Liver (tissue), 9 donors: Measurements from ENCODE around the gene TMEM125. TPM values are rescaled to one million over a fixed set of nuclear protein-coding genes. Genes with fewer than 3 reads are reported as not detected.

Source experiments
- DNase-seq: peaks from one replicate; pipeline ENCODE4 v3.0.0-alpha.2; 2017; ENCODE audit warnings: low spot score
- H3K27ac ChIP-seq, 2 donors: one replicate each; pipeline ENCODE4 v1.7.0; 2013; ENCODE audit warnings: inconsistent platforms in 2 of 2, low read length in 2 of 2, control low read depth in 1 of 2, low read depth in 1 of 2, mild to moderate bottlenecking in 1 of 2
- H3K27me3 ChIP-seq, 4 donors: one replicate each; pipeline versions ENCODE4 v1.6.1 to v1.7.0; 2013; ENCODE audit warnings: low read length in 3 of 4, inconsistent platforms in 1 of 4, mild to moderate bottlenecking in 1 of 4, moderate library complexity in 1 of 4; ENCODE audit not compliant: control insufficient read depth in 4 of 4, insufficient read depth in 4 of 4
- H3K36me3 ChIP-seq, 4 donors: one replicate each; pipeline versions ENCODE4 v1.6.1 to v1.7.0; 2013; ENCODE audit warnings: low read length in 3 of 4, mild to moderate bottlenecking in 3 of 4, low read depth in 1 of 4, moderate library complexity in 1 of 4; ENCODE audit not compliant: control insufficient read depth in 4 of 4, insufficient read depth in 3 of 4
- H3K4me1 ChIP-seq, 4 donors: one replicate each; pipeline versions ENCODE4 v1.6.1 to v1.7.0; 2013; ENCODE audit warnings: low read length in 3 of 4, mild to moderate bottlenecking in 3 of 4, moderate library complexity in 1 of 4; ENCODE audit not compliant: control insufficient read depth in 4 of 4, insufficient read depth in 4 of 4
- H3K4me3 ChIP-seq, 3 donors: one replicate each; pipeline versions ENCODE4 v1.6.1 to v1.7.0; 2013; ENCODE audit warnings: low read length in 3 of 3, control low read depth in 1 of 3, low read depth in 1 of 3, mild to moderate bottlenecking in 1 of 3
- H3K9ac ChIP-seq, 2 donors: one replicate each; pipeline ENCODE4 v1.7.0; 2013; ENCODE audit warnings: low read length in 2 of 2, mild to moderate bottlenecking in 2 of 2, moderate library complexity in 2 of 2, control low read depth in 1 of 2, low read depth in 1 of 2
- H3K9me3 ChIP-seq, 4 donors: one replicate each; pipeline versions ENCODE4 v1.6.1 to v1.7.0; 2013; ENCODE audit warnings: low read length in 3 of 4; ENCODE audit not compliant: control insufficient read depth in 4 of 4
- ATF3 ChIP-seq: IDR thresholded peaks from 2 replicates; pipeline ENCODE4 v1.6.1; 2016; ENCODE audit warnings: antibody characterized with exemption
- CTCF ChIP-seq: fragments of 150-350 bp; IDR thresholded peaks from 2 replicates; pipeline ENCODE4 v1.5.1; 2017; ENCODE audit warnings: improper control_type of control experiment, low read depth, low read length; ENCODE audit not compliant: missing input control
- EGR1 ChIP-seq, 2 donors: IDR thresholded peaks; 2 replicates each; pipeline ENCODE4 v1.6.1; 2016 to 2018; ENCODE audit warnings: antibody characterized with exemption in 2 of 2, low read depth in 2 of 2
- FOXA1 ChIP-seq: IDR thresholded peaks from 2 replicates; pipeline ENCODE4 v1.6.1; 2016; ENCODE audit warnings: antibody characterized with exemption
- FOXA2 ChIP-seq: IDR thresholded peaks from 2 replicates; pipeline ENCODE4 v1.6.1; 2016; ENCODE audit warnings: antibody characterized with exemption
- GABPA ChIP-seq, 2 donors: IDR thresholded peaks in 1 of 2; conservative IDR thresholded peaks in 1 of 2; 2 replicates each; pipeline ENCODE4 v1.6.1; 2016; ENCODE audit warnings: antibody characterized with exemption in 2 of 2, mild to moderate bottlenecking in 1 of 2, moderate library complexity in 1 of 2
- HNF4A ChIP-seq, 2 donors: conservative IDR thresholded peaks; 2 replicates each; pipeline ENCODE4 v1.6.1; 2016; ENCODE audit warnings: antibody characterized with exemption in 2 of 2, mild to moderate bottlenecking in 2 of 2
- HNF4G ChIP-seq: IDR thresholded peaks from 2 replicates; pipeline ENCODE4 v1.6.1; 2016; ENCODE audit warnings: antibody characterized with exemption
- JUND ChIP-seq, 2 donors: IDR thresholded peaks; 2 replicates each; pipeline ENCODE4 v1.6.1; 2016; ENCODE audit warnings: antibody characterized with exemption in 2 of 2
- MAX ChIP-seq: IDR thresholded peaks from 2 replicates; pipeline ENCODE4 v1.6.1; 2016; ENCODE audit warnings: antibody characterized with exemption
- NR2F2 ChIP-seq: IDR thresholded peaks from 2 replicates; pipeline ENCODE4 v1.6.1; 2016; ENCODE audit warnings: antibody characterized with exemption
- RAD21 ChIP-seq, 2 donors: IDR thresholded peaks; 2 replicates each; pipeline ENCODE4 v1.6.1; 2016; ENCODE audit warnings: antibody characterized with exemption in 2 of 2, mild to moderate bottlenecking in 2 of 2
- REST ChIP-seq: IDR thresholded peaks from 2 replicates; pipeline ENCODE4 v1.6.1; 2016; ENCODE audit warnings: antibody characterized with exemption, mild to moderate bottlenecking
- RXRA ChIP-seq, 2 donors: IDR thresholded peaks; 2 replicates each; pipeline ENCODE4 v1.6.1; 2017 to 2018; ENCODE audit warnings: antibody characterized with exemption in 2 of 2, mild to moderate bottlenecking in 1 of 2
- SP1 ChIP-seq: IDR thresholded peaks from 2 replicates; pipeline ENCODE4 v1.6.1; 2018; ENCODE audit warnings: antibody characterized with exemption, mild to moderate bottlenecking
- TAF1 ChIP-seq: conservative IDR thresholded peaks from 2 replicates; pipeline ENCODE4 v1.6.1; 2016; ENCODE audit warnings: antibody characterized with exemption, mild to moderate bottlenecking
- YY1 ChIP-seq: IDR thresholded peaks from 2 replicates; pipeline ENCODE4 v1.6.1; 2016; ENCODE audit warnings: antibody characterized with exemption, mild to moderate bottlenecking
- ZBTB33 ChIP-seq: IDR thresholded peaks from 2 replicates; pipeline ENCODE4 v1.6.1; 2016; ENCODE audit warnings: antibody characterized with exemption
- WGBS: extraction: QIAGEN DNeasy Blood & Tissue Kit; methylation state at CpG from one replicate; pipeline ENCODE4 v1.1.7; 2013; 5-methylcytosine and 5-hydroxymethylcytosine counted together
- polyA plus RNA-seq, 2 donors: library from polyadenylated mRNA; stranded (reverse) in 1 of 2; unstranded in 1 of 2; fragments of 200-250 nt in 1 of 2; fragments of >200 nt in 1 of 2; fragmentation: Nextera tagmentation in 1 of 2; extraction: Ambion mirVana in 1 of 2; gene quantifications; one replicate each; pipeline versions ENCODE4 v1.2.1 to v1.2.3, GENCODE V29; 2013 to 2015
- total RNA-seq, 2 donors: library from RNA; depleted of rRNA; stranded (reverse); fragments of >200 nt; gene quantifications; one replicate each; pipeline ENCODE4 v1.2.3, GENCODE V29; 2014
- donor health status: healthy.
- donor health status: healthy.
- donor health status: healthy.
- donor health status: healthy.
- donor health status: healthy.

TMEM125 gene
- total and polyA plus RNA-seq, 4 donors: 0.21 to 1.0 (median 0.69) TPM

GRCh38 chr1:43233631-43234030 lies 36.2 kb upstream of the TMEM125 start:
- 90% methylated on average over 5 of the region's 5 CpGs for WGBS
- TF ChIP-seq SP1 (no peak), ZBTB33 (no peak), HNF4A (conservative IDR thresholded peaks at IDR 0.05) (no peak), RAD21 (IDR thresholded peaks at IDR 0.05) (no peak), GABPA (IDR thresholded peaks at IDR 0.05 in 1 of 2, conservative IDR thresholded peaks at IDR 0.05 in 1 of 2) (no peak), TAF1 (no peak), FOXA1 (no peak), YY1 (no peak), NR2F2 (no peak), MAX (no peak), CTCF (no peak)
- Histone ChIP-seq H3K9ac (no peak overlapping the region), H3K4me3 (no peak overlapping the region), H3K4me1 (peaks cover 6 to 62% (median 52%) of the 10 kb centered on the region in 4 donors), H3K27ac (no peak overlapping the region), H3K27me3 (no peaks in the 10 kb centered on the region), H3K36me3 (no peaks in the 10 kb centered on the region), H3K9me3 (no peaks in the 10 kb centered on the region)
- DNase-seq: no peak

- Histone ChIP-seq H3K9ac (no peak overlapping the region), H3K36me3 (no peaks in the 10 kb centered on the region), H3K4me3 (no peak overlapping the region), H3K27ac (no peak overlapping the region), H3K9me3 (no peaks in the 10 kb centered on the region), H3K4me1 (peaks cover 11 to 68% (median 59%) of the 10 kb centered on the region in 4 donors), H3K27me3 (no peaks in the 10 kb centered on the region)
- 97% methylated on average over 17 of the region's 17 CpGs for WGBS
- DNase-seq: peak; percentile 20
- TF ChIP-seq JUND (IDR thresholded peaks at IDR 0.05): no peak
- no peak for TF ChIP-seq RAD21 (IDR thresholded peaks at IDR 0.05)
- no peak for TF ChIP-seq MAX
- TF ChIP-seq SP1: no peak
- no peak for TF ChIP-seq HNF4A (conservative IDR thresholded peaks at IDR 0.05)
- no peak for TF ChIP-seq RXRA (IDR thresholded peaks at IDR 0.05)
- no peak for TF ChIP-seq TAF1
- TF ChIP-seq ZBTB33: no peak
- no peak for TF ChIP-seq YY1
- no peak for TF ChIP-seq NR2F2
- TF ChIP-seq FOXA2: no peak
- no peak for TF ChIP-seq GABPA (IDR thresholded peaks at IDR 0.05 in 1 of 2, conservative IDR thresholded peaks at IDR 0.05 in 1 of 2)
- no peak for TF ChIP-seq EGR1 (IDR thresholded peaks at IDR 0.05; ENCODE audit: low read depth in 2 of 2)
- TF ChIP-seq REST: no peak
- no peak for TF ChIP-seq CTCF
- no peak for TF ChIP-seq ATF3
- no peak for TF ChIP-seq FOXA1
- TF ChIP-seq HNF4G: no peak
Measured at GRCh38 chr1:43234267-43234666, 35.5 kb upstream of the TMEM125 start.
